Stomach smooth muscle (tissue), 2 donors: ENCODE data around the gene ARHGAP44.

ENCODE experiments used
- H3K27ac ChIP-seq: one replicate; pipeline ENCODE4 v1.7.0; 2013; ENCODE audit warnings: mild to moderate bottlenecking, low read length, inconsistent platforms
- H3K27me3 ChIP-seq, 2 donors: one replicate each; pipeline ENCODE4 v1.7.0; 2013; ENCODE audit warnings: low read length in 2 of 2; ENCODE audit not compliant: insufficient read depth in 2 of 2, control insufficient read depth in 1 of 2
- H3K36me3 ChIP-seq, 2 donors: one replicate each; pipeline ENCODE4 v1.7.0; 2013; ENCODE audit warnings: low read length in 2 of 2; ENCODE audit not compliant: control insufficient read depth in 2 of 2, insufficient read depth in 2 of 2
- H3K4me1 ChIP-seq: one replicate; pipeline ENCODE4 v1.7.0; 2013; ENCODE audit warnings: low read length; ENCODE audit not compliant: control insufficient read depth, insufficient read depth
- H3K4me3 ChIP-seq, 2 donors: one replicate each; pipeline ENCODE4 v1.7.0; 2013; ENCODE audit warnings: low read length in 2 of 2
- H3K9ac ChIP-seq, 2 donors: one replicate each; pipeline ENCODE4 v1.7.0; 2013; ENCODE audit warnings: low read length in 2 of 2, mild to moderate bottlenecking in 1 of 2
- H3K9me3 ChIP-seq, 2 donors: one replicate each; pipeline ENCODE4 v1.7.0; 2013; ENCODE audit warnings: low read length in 2 of 2; ENCODE audit not compliant: control insufficient read depth in 2 of 2
- donor health status: healthy.
- donor health status: Pancreatic carcinoma.

Gene ARHGAP44

DNA sequence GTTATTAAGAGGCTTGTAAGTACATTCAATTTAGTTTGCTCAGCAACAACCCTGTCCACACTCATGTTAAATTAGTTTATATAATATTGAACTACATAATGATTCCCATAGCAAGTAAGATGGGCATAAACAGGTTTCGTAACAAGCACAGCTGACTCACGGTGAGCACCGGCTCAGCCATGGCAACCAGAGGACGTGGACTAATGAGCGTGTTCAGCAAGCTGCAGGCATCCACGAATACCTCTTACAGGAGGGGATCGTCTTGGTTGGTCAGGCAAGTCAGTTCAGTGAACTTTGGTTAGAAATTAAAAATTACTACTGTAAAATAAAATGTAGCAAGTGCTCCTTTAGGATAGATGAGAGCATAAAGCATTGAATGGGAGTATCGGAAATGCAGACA is 170.1 kb downstream of the ARHGAP44 start:
- Histone ChIP-seq H3K36me3 (peaks cover 5 to 23% of the 10 kb centered on the region in 2 donors), H3K4me1 (no peaks in the 10 kb centered on the region), H3K27me3 (no peaks in the 10 kb centered on the region), H3K9ac (no peak overlapping the region), H3K4me3 (no peak overlapping the region), H3K9me3 (peaks cover 0 to 6% of the 10 kb centered on the region in 2 donors), H3K27ac (no peak overlapping the region)

DNA sequence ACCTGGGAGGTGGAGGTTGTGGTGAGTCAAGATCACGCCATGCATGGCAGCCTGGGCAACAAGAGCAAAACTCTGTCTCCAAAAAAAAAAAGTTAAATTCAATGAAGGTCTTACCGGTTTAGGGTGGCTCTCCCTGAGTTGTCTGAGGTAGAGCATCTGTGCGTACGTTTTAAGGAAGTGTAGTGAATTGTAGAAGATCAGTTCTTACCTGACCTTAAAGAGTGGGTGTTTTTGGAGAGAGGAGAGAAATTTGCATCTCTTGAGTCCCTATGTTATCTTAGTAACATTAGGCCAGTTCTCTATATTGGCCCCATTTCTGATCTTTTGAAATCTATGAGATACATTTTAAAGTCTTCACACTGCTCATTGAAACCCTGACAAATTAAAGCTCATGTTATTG is 172.4 kb downstream of the ARHGAP44 start:
- peaks cover 0 to 6% of the 10 kb centered on the region in 2 donors for H3K9me3 ChIP-seq
- peaks cover 1 to 15% of the 10 kb centered on the region in 2 donors for H3K36me3 ChIP-seq
- H3K9ac ChIP-seq = no peak overlapping the region

DNA sequence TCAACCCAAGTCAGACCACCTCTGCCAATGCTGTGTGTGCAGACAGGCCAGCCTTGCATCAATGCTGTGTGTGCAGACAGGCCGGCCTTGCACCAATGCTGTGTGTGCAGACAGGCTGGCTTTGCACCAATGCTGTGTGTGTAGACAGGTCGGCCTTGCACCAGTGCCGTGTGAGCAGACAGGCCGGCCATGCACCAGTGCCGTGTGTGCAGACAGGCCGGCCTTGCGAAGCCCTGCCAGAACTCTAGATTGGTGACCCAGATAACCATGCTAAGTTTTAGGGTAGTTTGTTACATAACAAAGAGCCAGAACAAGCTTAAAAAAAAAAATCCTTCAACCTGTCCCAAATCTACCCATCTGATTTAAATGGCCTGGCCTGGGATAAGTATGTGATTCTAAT is 174.2 kb downstream of the ARHGAP44 start:
- Histone ChIP-seq H3K4me1 (no peaks in the 10 kb centered on the region), H3K27ac (no peak overlapping the region), H3K9me3 (no peaks in the 10 kb centered on the region), H3K9ac (no peak overlapping the region), H3K36me3 (peaks cover 0 to 5% of the 10 kb centered on the region in 2 donors), H3K4me3 (no peak overlapping the region), H3K27me3 (no peaks in the 10 kb centered on the region)

More for the DNA sequence above, 172.4 kb downstream of the ARHGAP44 start:
- H3K27ac ChIP-seq = no peak overlapping the region
- H3K4me1 ChIP-seq = no peaks in the 10 kb centered on the region
- no peak overlapping the region for H3K4me3 ChIP-seq
- H3K27me3 ChIP-seq = no peaks in the 10 kb centered on the region

DNA sequence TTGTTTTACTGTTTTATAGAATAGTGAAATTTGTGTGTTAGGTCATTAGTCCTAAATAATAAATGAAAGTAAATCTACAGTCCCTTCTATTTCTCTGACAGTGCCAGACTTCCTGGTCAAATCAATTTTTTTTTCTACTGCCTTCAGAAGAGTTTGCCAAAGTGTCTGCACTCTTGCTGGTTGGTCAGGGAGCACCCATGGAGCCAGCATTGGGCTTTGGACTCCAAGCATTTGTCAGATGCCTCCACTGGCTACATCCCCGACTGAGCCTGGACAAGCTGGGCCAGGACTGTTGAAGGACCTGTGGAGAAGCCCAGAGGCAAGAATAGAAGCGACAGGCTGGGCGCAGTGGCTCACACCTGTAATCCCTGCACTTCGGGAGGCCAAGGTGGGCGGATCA is 174.9 kb downstream of the ARHGAP44 start:
- Histone ChIP-seq H3K27ac (no peak overlapping the region), H3K9ac (no peak overlapping the region)

DNA sequence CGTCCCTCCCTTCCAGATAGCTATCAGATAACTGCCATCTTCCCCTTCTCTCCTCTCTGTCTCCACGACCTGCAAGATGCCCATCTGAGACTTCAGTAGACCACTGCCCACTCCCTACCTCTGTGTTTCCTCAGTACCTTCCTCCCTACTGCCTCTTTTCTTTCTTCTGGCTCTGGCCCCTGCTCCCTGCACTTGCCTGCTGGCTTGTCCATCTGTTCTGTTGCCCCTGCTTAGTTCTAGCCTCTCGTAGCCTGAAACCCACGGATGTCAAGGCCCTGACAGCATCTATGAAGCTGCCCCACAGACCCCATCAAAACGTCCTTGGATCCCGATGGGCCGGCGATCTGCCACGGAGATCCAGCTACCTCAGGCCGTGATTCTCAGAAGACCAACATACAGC is 175.5 kb downstream of the ARHGAP44 start:
- H3K9ac ChIP-seq = no peak overlapping the region
- no peaks in the 10 kb centered on the region for H3K4me1 ChIP-seq
- H3K9me3 ChIP-seq = no peaks in the 10 kb centered on the region

More for the DNA sequence above, 174.9 kb downstream of the ARHGAP44 start:
- H3K4me1 ChIP-seq = no peaks in the 10 kb centered on the region
- peaks cover 0 to 4% of the 10 kb centered on the region in 2 donors for H3K36me3 ChIP-seq
- no peaks in the 10 kb centered on the region for H3K27me3 ChIP-seq
- no peak overlapping the region for H3K4me3 ChIP-seq
- no peaks in the 10 kb centered on the region for H3K9me3 ChIP-seq

DNA sequence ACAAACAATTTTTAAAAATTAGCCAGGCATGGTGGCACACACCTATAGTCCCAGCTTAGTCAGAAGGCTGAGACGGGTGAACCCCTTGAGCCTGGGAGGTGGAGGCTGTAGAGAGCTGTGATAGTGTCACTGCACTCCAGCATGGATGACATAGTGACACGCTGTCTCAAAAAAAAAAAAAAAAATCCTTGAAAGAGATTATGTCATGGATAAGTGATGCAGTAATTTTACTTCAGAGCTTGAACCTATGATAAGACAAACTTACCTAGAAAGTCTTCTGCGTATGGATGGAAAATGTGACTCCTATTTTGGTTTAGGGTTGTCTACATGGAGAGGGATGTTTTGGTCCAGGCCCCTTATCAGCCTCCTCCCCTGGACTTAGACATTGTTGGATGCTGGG is 176.7 kb downstream of the ARHGAP44 start:
- no peak overlapping the region for H3K4me3 ChIP-seq
- H3K36me3 ChIP-seq = no peaks in the 10 kb centered on the region
- H3K9me3 ChIP-seq = no peaks in the 10 kb centered on the region
- H3K4me1 ChIP-seq = no peaks in the 10 kb centered on the region
- no peak overlapping the region for H3K27ac ChIP-seq
- no peaks in the 10 kb centered on the region for H3K27me3 ChIP-seq
- no peak overlapping the region for H3K9ac ChIP-seq

More for the DNA sequence above, 175.5 kb downstream of the ARHGAP44 start:
- Histone ChIP-seq H3K27me3 (no peaks in the 10 kb centered on the region), H3K4me3 (no peak overlapping the region), H3K36me3 (no peaks in the 10 kb centered on the region), H3K27ac (no peak overlapping the region)

DNA sequence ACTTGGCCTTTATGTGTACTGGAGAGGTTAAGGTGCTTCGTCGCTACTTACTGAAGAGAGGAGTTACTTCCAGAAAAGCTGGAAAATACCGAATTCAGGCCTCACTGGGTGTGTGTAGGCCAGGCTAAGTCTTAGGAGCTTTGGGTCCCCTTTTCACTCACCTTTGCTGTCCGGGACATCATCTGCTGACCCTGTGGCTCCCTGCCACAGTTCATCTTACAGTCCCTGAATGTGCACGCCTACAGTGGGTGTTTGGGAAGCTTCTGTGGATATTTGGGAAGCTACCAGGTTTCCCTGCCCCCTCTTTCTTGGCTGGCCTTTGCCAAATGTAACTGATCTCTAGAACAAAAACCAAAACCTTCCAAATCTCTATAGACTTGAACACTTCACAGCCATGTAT is 177.1 kb downstream of the ARHGAP44 start:
- Histone ChIP-seq H3K9ac (no peak overlapping the region), H3K9me3 (no peaks in the 10 kb centered on the region), H3K4me3 (no peak overlapping the region), H3K4me1 (no peaks in the 10 kb centered on the region), H3K27me3 (no peaks in the 10 kb centered on the region), H3K27ac (no peak overlapping the region), H3K36me3 (no peaks in the 10 kb centered on the region)

DNA sequence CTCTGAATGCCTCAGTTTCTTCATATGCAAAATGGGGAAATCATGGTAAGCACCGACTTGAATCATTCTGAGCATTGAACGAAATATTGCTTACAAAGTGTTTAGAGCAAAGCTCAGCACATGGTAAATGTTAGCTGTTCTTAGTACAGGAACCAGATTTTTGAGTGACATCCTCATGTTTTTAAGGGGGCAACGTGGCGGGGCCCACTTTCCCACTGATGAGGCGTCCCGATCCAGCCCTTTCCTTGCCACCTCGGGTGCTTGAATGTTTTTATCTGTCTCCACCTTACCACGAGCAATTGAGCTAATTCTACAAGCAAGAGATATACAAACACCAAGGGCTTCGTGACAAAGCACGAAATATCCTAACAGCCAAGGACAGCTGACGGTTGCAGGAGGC is 178.7 kb downstream of the ARHGAP44 start:
- no peak overlapping the region for H3K9ac ChIP-seq
- H3K27me3 ChIP-seq = no peaks in the 10 kb centered on the region
- H3K36me3 ChIP-seq = no peaks in the 10 kb centered on the region
- H3K9me3 ChIP-seq = no peaks in the 10 kb centered on the region
- no peak overlapping the region for H3K4me3 ChIP-seq
- H3K4me1 ChIP-seq = no peaks in the 10 kb centered on the region
- no peak overlapping the region for H3K27ac ChIP-seq

DNA sequence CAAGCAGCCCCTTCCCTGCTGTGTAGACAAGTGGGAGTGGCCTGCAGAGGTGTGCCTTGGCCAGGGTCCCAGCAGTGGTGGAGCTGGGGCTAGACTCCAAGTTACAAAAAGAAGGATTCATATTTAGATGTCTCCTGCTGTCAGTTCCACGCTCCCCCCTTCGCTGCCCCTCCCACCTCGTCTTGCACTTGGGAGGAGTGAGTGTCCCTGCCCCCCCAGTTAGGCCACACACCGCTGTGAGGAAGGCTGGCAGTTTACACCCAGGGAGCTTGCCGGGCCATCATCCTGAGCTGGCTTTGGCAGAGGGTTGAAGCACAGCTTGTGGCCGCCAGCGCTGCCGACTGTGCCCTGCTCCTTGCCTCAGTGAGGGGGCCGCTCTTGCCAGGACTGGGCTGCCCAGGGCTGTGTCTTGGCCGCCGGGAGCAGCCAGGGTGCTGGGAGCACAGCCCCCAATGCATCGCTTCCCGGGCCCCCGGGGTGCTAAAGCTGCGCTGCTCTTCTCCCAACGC is 184.3 kb downstream of the ARHGAP44 start:
- Histone ChIP-seq H3K9me3 (no peaks in the 10 kb centered on the region), H3K9ac (peak overlapping the region in 1 of 2 donors; percentile 29), H3K36me3 (no peaks in the 10 kb centered on the region), H3K4me1 (peaks cover 7% of the 10 kb centered on the region), H3K4me3 (peak overlapping the region; percentile 53 to 73), H3K27me3 (no peaks in the 10 kb centered on the region), H3K27ac (no peak overlapping the region)

DNA sequence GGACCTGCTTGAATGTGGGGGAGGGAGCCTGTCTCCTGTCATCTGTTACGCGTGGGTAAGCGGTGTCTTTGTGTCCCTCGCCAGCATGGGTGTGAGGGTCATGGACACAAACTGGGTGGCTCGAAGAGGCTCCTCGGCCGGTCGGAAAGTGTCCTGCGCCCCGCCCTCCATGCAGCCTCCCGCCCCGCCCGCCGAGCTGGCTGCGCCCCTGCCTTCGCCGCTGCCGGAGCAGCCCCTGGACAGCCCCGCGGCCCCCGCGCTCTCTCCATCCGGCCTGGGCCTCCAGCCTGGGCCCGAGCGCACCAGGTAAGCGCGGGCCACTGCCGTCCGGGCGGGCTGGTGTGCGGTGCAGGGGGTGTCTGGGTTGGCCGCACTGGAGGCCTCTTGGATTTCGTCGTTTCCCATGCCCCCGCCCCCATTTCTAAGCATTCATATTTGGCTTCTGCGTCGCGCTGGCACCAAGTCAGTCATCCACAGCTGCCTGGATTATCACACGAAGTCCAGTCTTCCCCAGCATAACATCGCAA is 184.8 kb downstream of the ARHGAP44 start:
- Histone ChIP-seq H3K4me1 (peaks cover 7% of the 10 kb centered on the region), H3K4me3 (peak overlapping the region; percentile 53 to 73), H3K27me3 (no peaks in the 10 kb centered on the region), H3K9ac (peak overlapping the region in 1 of 2 donors; percentile 29), H3K27ac (no peak overlapping the region), H3K9me3 (no peaks in the 10 kb centered on the region), H3K36me3 (no peaks in the 10 kb centered on the region)

DNA sequence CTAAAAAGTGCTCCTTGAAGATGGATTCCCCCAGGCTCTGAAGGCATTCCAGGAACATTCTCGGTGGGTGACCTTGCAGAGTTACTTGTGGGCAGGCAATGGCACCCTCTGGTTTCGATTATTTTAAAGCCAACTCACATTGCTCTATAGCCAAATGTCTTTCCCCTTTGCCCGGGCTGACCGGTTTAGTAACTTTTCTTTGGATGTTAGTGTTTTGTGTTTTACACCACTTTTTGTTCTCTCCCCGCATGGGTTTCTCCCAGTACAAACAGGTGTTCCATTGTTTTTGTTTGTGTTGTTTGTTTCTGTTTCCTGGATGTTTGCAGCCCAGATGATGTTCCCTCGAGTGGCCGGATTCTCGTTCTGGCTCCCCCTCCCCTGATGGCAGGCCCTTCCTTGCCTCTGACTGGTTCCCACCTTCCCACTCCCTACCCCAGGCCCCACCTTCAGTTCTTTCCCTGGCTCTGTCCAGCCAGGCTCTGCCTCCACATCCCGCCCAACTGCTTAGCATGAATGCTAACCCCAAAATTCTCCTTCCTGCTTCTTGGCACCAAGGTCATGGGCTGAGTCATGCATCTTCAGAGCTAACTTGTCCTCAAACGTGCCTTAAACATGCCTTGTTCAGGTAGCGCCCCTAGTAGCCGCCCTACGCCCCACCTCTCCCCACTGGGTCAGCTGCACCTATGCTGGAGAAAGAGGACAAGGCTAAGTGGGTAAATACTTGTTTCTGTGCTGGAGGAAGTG is 187.9 kb downstream of the ARHGAP44 start:
- Histone ChIP-seq H3K4me3 (no peak overlapping the region), H3K27me3 (no peaks in the 10 kb centered on the region), H3K9ac (no peak overlapping the region), H3K9me3 (no peaks in the 10 kb centered on the region), H3K27ac (no peak overlapping the region), H3K4me1 (peaks cover 7% of the 10 kb centered on the region), H3K36me3 (no peaks in the 10 kb centered on the region)
